Measurements from ENCODE around the gene CATSPER1.

CATSPER1 gene

GRCh38 chr11:66003291-66003690 is 23.0 kb downstream of the CATSPER1 start:
- in situ Hi-C loops (cut with MboI; ENCODE audit: low sequenced_read_pairs), result no loop called here

GRCh38 chr11:66002648-66003225 is 23.5 kb downstream of the CATSPER1 start:
- in situ Hi-C loops (cut with MboI; ENCODE audit: low sequenced_read_pairs), result no loop called here

- in situ Hi-C loops (cut with MboI; ENCODE audit: low sequenced_read_pairs), result no loop called here
Observed at GRCh38 chr11:66001942-66002647, 24.2 kb downstream of the CATSPER1 start, which contains the start of the genes BANF1 and EIF1AD. TSS of gene BANF1 (plus strand) at chr11:66002503. CDS start at chr11:66003251, 748 bp downstream. TSS of gene EIF1AD (minus strand) at chr11:66002157. CDS start at chr11:66000389, 1,768 bp downstream.

- in situ Hi-C loops (cut with MboI; ENCODE audit: low sequenced_read_pairs), result no loop called here
Observed at GRCh38 chr11:65997286-65997685, 29.0 kb downstream of the CATSPER1 start.

- in situ Hi-C loops (cut with MboI; ENCODE audit: low sequenced_read_pairs), result no loop called here
Observed at GRCh38 chr11:65992056-65992455, 34.2 kb downstream of the CATSPER1 start.

- in situ Hi-C loops (cut with MboI; ENCODE audit: low sequenced_read_pairs), result loop anchor here (10.0 kb wide), 1 partner anchor 274 kb away; the partner anchor contains the start of gene KAT5
Observed at GRCh38 chr11:65988791-65989592, 37.3 kb downstream of the CATSPER1 start.

- in situ Hi-C loops (cut with MboI; ENCODE audit: low sequenced_read_pairs), result loop anchor here (10.0 kb wide), 1 partner anchor 273 kb away; the partner anchor contains the start of gene KAT5
Observed at GRCh38 chr11:65987336-65987735, 38.9 kb downstream of the CATSPER1 start.

- in situ Hi-C loops (cut with MboI; ENCODE audit: low sequenced_read_pairs), result loop anchor here (10.0 kb wide), 1 partner anchor 269 kb away; the partner anchor contains the start of gene KAT5
Observed at GRCh38 chr11:65983589-65983987, 42.7 kb downstream of the CATSPER1 start.

- in situ Hi-C loops (cut with MboI; ENCODE audit: low sequenced_read_pairs), result loop anchor here (10.0 kb wide), 1 partner anchor 268 kb away; the partner anchor contains the start of gene KAT5
Observed at GRCh38 chr11:65982824-65983588, 43.3 kb downstream of the CATSPER1 start.

- in situ Hi-C loops (cut with MboI; ENCODE audit: low sequenced_read_pairs), result loop anchor here (10.0 kb wide), 1 partner anchor 267 kb away; the partner anchor contains the start of gene KAT5
Observed at GRCh38 chr11:65981972-65982823, 44.1 kb downstream of the CATSPER1 start.

GRCh38 chr11:65981101-65981740 is 45.1 kb downstream of the CATSPER1 start:
- in situ Hi-C loops (cut with MboI; ENCODE audit: low sequenced_read_pairs), result loop anchor here (10.0 kb wide), 1 partner anchor 266 kb away; the partner anchor contains the start of gene KAT5

- in situ Hi-C loops (cut with MboI; ENCODE audit: low sequenced_read_pairs), result no loop called here
Observed at GRCh38 chr11:65979261-65979759, 47.0 kb downstream of the CATSPER1 start.

GRCh38 chr11:65978391-65979238 is 47.7 kb downstream of the CATSPER1 start:
- in situ Hi-C loops (cut with MboI; ENCODE audit: low sequenced_read_pairs), result no loop called here

- in situ Hi-C loops (cut with MboI; ENCODE audit: low sequenced_read_pairs), result no loop called here
Observed at GRCh38 chr11:65977621-65978390, 48.5 kb downstream of the CATSPER1 start.

- in situ Hi-C loops (cut with MboI; ENCODE audit: low sequenced_read_pairs), result no loop called here
Observed at GRCh38 chr11:65976216-65977176, 49.8 kb downstream of the CATSPER1 start.

- in situ Hi-C loops (cut with MboI; ENCODE audit: low sequenced_read_pairs), result no loop called here
Observed at GRCh38 chr11:65975771-65976170, 50.5 kb downstream of the CATSPER1 start.

Data from HL-60/S4 (cell line).